Breast epithelium (tissue), 4 donors: Measurements from ENCODE around the gene RBPMS2. TPM values are rescaled to one million over a fixed set of nuclear protein-coding genes. Genes with fewer than 3 reads are reported as not detected.

Experiments
- DNase-seq, 2 donors: peaks; one replicate each; pipeline ENCODE4 v3.0.0-alpha.2; 2019; ENCODE audit warnings: low spot score in 2 of 2
- H3K27ac ChIP-seq, 2 donors: fragments of 200-600 bp; sonication (generic) in 1 of 2; one replicate each; pipeline ENCODE4 v1.5.1; 2016 to 2019; ENCODE audit warnings: mild to moderate bottlenecking in 1 of 2
- H3K27me3 ChIP-seq, 2 donors: fragments of 200-600 bp; sonication (generic) in 1 of 2; one replicate each; pipeline versions ENCODE4 v1.5.1 to v1.6.0; 2017 to 2019; ENCODE audit warnings: control low read depth in 1 of 2, mild to moderate bottlenecking in 1 of 2
- H3K36me3 ChIP-seq: fragments of 200-600 bp; one replicate; pipeline ENCODE4 v1.5.1; 2019
- H3K4me1 ChIP-seq, 2 donors: fragments of 200-600 bp; sonication (generic); one replicate each; pipeline ENCODE4 v1.5.1; 2016 to 2019; ENCODE audit warnings: control low read depth in 1 of 2
- H3K4me3 ChIP-seq, 3 donors: fragments of 200-600 bp; sonication (generic); 1 replicate in 2 of 3; 2 replicates in 1 of 3; pipeline ENCODE4 v1.5.1; 2016 to 2019; ENCODE audit warnings: mild to moderate bottlenecking in 3 of 3, moderate library complexity in 2 of 3
- H3K9me3 ChIP-seq, 2 donors: fragments of 200-600 bp; sonication (generic) in 1 of 2; one replicate each; pipeline ENCODE4 v1.5.1; 2016 to 2019; ENCODE audit warnings: control low read depth in 1 of 2
- CTCF ChIP-seq, 3 donors: fragments of 450-650 bp; IDR thresholded peaks; one replicate each; pipeline ENCODE4 v1.5.1; 2016 to 2017; ENCODE audit warnings: antibody characterized with exemption in 3 of 3, mild to moderate bottlenecking in 3 of 3, moderate library complexity in 3 of 3
- POLR2A ChIP-seq: fragments of 450-650 bp; IDR thresholded peaks from one replicate; pipeline ENCODE4 v1.6.1; 2016; ENCODE audit warnings: antibody characterized with exemption, mild to moderate bottlenecking, moderate library complexity
- POLR2AphosphoS5 ChIP-seq, 3 donors: sonication (generic); formaldehyde crosslinking; IDR thresholded peaks; one replicate each; pipeline ENCODE4 v1.6.1; 2017; ENCODE audit warnings: antibody characterized with exemption in 3 of 3
- intact Hi-C: fragments of 100-400 bp; cut with DNase I; formaldehyde crosslinking; loops from one replicate; pipeline ENCODE4 v1.15.1; 2023; ENCODE audit warnings: low total_unique reads
- total RNA-seq, 3 donors: library from RNA; depleted of rRNA; stranded (reverse); fragments of >200 nt; gene quantifications; one replicate each; pipeline ENCODE4 v1.1.0, GENCODE V29; 2016

The RBPMS2 gene
- total RNA-seq, 3 donors from 2014 or later = 0.66 to 1.9 TPM; not detected in 1

- intact Hi-C loops = no loop called here
- DNase-seq = no peak
- Histone ChIP-seq H3K4me1 (no peaks in the 10 kb centered on the region), H3K9me3 (no peaks in the 10 kb centered on the region), H3K36me3 (no peaks in the 10 kb centered on the region), H3K27ac (no peak overlapping the region), H3K4me3 (no peak overlapping the region), H3K27me3 (no peaks in the 10 kb centered on the region)
- TF ChIP-seq CTCF (IDR thresholded peaks at IDR 0.05) (no peak), POLR2AphosphoS5 (IDR thresholded peaks at IDR 0.05) (no peak), POLR2A (no peak)
Measured at GRCh38 chr15:64732156-64732860, 43.1 kb downstream of the RBPMS2 start.

- TF ChIP-seq CTCF (IDR thresholded peaks at IDR 0.05) = no peak
- no peak for TF ChIP-seq POLR2A
- no peak for TF ChIP-seq POLR2AphosphoS5 (IDR thresholded peaks at IDR 0.05)
- no peak for DNase-seq
- intact Hi-C loops = no loop called here
- no peaks in the 10 kb centered on the region for H3K36me3 ChIP-seq
- H3K9me3 ChIP-seq = no peaks in the 10 kb centered on the region
- H3K27me3 ChIP-seq = no peaks in the 10 kb centered on the region
- no peak overlapping the region for H3K4me3 ChIP-seq
- no peak overlapping the region for H3K27ac ChIP-seq
- H3K4me1 ChIP-seq = no peaks in the 10 kb centered on the region
Measured at GRCh38 chr15:64731805-64732151, 43.6 kb downstream of the RBPMS2 start.

GRCh38 chr15:64731012-64731804, 44.2 kb downstream of the RBPMS2 start:
- TF ChIP-seq POLR2A (no peak), CTCF (IDR thresholded peaks at IDR 0.05) (peak; percentile 72 to 94 (median 94)), POLR2AphosphoS5 (IDR thresholded peaks at IDR 0.05) (peak in 1 of 3 donors; percentile 23)
- no peaks in the 10 kb centered on the region for H3K27me3 ChIP-seq
- H3K36me3 ChIP-seq = no peaks in the 10 kb centered on the region
- no peaks in the 10 kb centered on the region for H3K4me1 ChIP-seq
- no peaks in the 10 kb centered on the region for H3K9me3 ChIP-seq
- H3K27ac ChIP-seq = no peak overlapping the region
- peak; percentile 83 to 90 for DNase-seq
- intact Hi-C loops = no loop called here
- no peak overlapping the region for H3K4me3 ChIP-seq

- TF ChIP-seq POLR2AphosphoS5 (IDR thresholded peaks at IDR 0.05) (no peak), POLR2A (no peak), CTCF (IDR thresholded peaks at IDR 0.05) (no peak)
- intact Hi-C loops = no loop called here
- H3K9me3 ChIP-seq = no peaks in the 10 kb centered on the region
Measured at GRCh38 chr15:64730151-64730550, 45.2 kb downstream of the RBPMS2 start.

GRCh38 chr15:64720188-64720587, 55.2 kb downstream of the RBPMS2 start:
- no peaks in the 10 kb centered on the region for H3K9me3 ChIP-seq
- intact Hi-C loops = no loop called here
- H3K4me1 ChIP-seq = no peaks in the 10 kb centered on the region
- no peak overlapping the region for H3K27ac ChIP-seq
- no peak overlapping the region for H3K4me3 ChIP-seq
- no peaks in the 10 kb centered on the region for H3K27me3 ChIP-seq
- no peaks in the 10 kb centered on the region for H3K36me3 ChIP-seq
- no peak for DNase-seq
- TF ChIP-seq CTCF (IDR thresholded peaks at IDR 0.05) = no peak
- no peak for TF ChIP-seq POLR2A
- TF ChIP-seq POLR2AphosphoS5 (IDR thresholded peaks at IDR 0.05) = no peak

More at GRCh38 chr15:64730151-64730550, 45.2 kb downstream of the RBPMS2 start:
- no peak overlapping the region for H3K27ac ChIP-seq
- no peaks in the 10 kb centered on the region for H3K4me1 ChIP-seq
- no peaks in the 10 kb centered on the region for H3K27me3 ChIP-seq
- H3K4me3 ChIP-seq = no peak overlapping the region
- no peak for DNase-seq
- no peaks in the 10 kb centered on the region for H3K36me3 ChIP-seq
